HG02943 (cell line): ENCODE data around the gene SMTNL1.

Experiments used
- ATAC-seq: cut with Tn5 transposase; IDR thresholded peaks from one replicate; pipeline ENCODE4 v1.9.1; 2021; ENCODE audit warnings: mild to moderate bottlenecking, low read depth, moderate library complexity; ENCODE audit not compliant: unreplicated experiment

SMTNL1 gene

DNA sequence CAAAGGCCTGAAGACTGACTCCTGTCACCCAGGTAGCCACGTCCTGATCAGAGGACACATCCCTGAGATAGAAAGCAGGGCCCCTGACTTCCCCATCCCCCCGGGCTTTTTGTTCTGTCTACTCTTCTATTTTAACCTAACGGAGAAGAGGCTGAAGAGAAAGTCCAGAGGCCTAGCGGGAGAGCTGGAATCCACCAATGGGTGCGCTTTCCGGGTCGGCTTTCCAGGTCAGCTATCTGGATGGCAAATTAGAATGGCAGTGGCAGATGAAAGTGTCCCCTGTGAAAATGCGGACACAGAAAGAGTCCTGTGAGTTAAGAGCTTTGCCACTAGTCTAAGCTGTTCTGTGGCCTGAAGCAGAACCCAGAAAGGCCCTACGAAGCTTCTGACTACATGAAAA is 46.9 kb downstream of the SMTNL1 start:
- no peak for ATAC-seq

DNA sequence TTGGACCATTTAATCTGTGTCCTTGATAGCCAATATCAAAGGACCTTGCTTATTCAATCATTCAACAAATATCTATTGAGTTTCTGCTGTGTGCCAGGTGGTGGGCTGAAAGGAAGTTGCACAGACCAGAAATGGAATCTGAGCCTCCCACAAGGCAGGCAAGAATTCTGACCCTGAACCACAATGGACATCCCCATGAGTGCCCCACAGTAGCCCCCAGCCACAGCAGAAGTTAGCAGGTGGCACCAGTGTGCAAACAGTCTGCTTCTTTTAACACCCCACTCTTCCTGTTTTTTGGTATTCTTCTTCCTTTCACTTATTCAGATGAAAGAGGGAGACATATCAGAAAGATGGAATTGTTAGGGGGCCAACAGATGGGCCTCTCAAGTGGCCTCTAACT is 47.9 kb downstream of the SMTNL1 start:
- ATAC-seq = no peak

DNA sequence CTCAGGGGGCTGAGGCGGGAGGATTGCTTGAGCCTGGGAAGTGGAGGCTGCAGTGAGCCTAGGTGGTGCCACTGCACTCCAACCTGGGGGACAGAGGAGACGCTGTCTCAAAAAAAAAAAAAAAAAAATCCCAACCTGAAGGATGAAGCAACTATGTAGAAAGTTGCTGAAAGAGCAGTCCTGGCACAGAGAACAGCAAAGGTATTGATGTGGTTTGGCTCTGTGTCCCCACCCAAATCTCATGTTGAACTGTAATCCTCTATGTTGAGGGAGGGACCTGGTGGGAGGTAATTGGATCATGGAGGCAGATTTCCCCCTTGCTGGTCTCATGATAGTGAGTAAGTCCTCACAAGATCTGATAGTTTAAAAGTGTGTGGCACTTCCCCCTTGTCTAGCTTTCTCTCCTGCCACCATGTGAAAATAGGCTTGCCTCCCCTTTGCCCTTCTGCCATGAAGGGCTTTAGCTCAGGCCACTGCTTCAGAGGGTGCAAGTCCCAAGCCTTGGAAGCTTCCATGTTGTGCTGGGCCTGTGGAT is 49.4 kb downstream of the SMTNL1 start:
- no peak for ATAC-seq

DNA sequence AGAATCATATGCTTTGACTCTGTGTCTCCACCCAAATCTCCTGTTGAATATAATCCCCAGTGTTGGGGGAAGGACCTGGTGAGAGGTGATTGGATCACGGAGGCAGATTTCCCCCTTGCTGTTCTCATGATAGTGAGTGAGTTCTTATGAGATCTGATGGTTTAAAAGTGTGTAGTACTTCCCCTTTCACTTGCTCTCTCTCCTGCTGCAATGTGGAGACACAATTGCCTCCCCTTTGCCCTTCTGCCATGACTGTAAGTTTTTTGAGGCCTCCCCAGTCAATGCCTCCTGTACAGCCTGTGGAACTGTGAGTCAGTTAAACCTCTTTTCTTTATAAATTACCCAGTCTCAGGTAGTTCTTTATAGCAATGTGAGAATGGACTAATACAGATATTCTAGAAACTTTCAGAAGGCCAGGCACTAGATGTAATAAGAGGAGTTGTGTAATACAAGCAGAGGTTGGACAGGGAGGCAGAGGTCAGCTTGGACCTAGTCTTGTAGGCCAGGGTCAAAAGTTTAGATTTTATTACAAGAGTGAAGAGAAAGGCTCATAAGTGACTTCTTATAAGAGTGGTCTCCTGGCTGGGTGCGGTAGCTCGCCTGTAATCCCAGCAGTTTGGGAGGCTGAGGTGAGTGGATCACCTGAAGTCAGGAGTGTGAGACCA is 50.8 kb downstream of the SMTNL1 start:
- no peak for ATAC-seq

DNA sequence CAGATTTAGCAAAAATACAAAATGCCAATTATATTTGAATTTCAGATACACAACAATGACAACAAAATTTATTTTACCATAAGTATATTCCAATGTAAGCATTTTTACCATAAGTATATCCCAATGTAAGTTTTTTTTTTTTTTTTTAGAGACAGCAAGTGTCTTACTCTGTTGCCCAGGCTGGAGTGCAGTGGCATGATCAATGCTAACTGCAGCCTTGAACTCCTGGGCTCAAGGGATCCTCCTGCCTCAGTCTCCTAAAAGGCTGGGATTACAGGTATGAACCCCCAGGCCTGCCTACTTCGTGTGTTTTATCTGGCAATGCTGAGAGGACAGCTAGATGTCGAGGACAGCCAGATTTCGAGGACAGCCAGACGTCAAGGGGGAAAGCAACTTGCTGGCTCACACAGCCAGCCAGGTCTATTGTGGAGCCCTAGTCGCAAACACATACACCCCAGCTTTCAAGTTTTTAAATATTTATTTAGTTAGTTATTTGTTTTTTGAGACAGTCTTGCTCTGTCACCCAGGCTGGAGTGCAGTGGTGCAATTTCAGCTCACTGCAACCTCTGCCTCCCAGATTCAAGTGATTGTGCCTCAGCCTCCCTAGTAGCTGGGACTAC is 59.0 kb downstream of the SMTNL1 start:
- ATAC-seq = no peak

DNA sequence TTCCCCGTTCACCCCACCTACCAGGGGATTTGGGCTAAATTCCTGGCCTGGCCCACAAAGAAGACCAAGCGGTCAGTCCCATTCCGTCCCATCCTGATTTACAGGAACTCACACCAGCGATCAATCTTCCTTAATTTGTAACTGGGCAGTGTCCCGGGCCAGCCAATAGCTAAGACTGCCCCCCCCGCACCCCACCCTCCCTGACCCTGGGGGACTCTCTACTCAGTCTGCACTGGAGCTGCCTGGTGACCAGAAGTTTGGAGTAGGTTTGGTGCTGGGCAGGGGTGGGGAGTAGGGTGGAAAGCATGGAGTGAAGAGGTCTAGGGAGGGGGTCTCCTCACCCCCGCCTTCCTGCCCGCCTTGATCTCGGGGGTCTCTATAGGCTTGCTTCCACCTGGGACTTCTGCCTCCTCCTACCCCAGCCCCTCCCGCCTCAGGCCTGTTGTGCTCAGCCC is 60.1 kb downstream of the SMTNL1 start, which contains the start of gene SERPING1:
Gene SERPING1 (plus strand): TSS at position 225 of the 455 bp plus-strand sequence. CDS start 586 bp downstream, outside the sequence.
- no peak for ATAC-seq

DNA sequence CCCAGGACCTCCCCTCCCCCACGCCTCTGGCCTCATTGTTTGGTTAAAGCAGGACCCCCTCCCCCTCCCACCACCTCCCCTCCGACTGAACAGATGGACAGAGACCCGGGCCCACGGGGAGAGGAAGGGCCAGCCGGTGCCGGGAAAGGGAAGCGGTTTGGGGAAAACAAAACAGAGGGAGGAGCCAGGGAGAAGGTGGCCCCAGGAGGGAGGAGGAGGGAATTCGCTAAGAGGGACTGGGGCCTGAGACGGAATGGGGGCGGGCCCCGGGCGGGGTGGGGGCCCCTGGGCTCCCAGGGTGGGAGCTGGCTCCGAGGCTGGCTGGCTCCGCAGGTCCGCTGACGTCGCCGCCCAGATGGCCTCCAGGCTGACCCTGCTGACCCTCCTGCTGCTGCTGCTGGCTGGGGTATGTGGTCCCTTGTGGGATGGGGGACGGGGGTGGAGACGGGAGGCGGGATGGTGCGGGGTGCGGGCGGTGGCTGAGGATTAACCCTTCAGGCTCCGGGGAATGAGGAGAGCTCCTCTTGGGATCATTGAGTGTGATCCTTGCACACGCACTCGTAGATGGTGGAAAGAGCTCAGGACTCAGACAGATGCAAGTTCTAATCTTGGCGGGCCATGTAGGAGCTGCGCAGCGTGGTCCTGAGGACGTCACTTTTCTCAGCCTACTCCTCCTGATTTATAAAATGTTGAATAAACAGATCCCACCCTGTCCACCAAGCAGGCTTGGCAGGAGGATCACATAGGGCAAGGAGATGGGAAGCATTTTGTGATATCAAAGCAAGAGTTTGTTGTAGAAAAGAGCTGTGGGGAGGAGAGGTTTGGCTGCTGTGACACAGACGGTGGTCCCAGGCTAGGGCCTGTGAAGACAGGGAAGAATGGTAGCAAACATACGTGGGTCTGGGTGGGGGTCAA is 60.8 kb downstream of the SMTNL1 start:
- ATAC-seq = no peak

DNA sequence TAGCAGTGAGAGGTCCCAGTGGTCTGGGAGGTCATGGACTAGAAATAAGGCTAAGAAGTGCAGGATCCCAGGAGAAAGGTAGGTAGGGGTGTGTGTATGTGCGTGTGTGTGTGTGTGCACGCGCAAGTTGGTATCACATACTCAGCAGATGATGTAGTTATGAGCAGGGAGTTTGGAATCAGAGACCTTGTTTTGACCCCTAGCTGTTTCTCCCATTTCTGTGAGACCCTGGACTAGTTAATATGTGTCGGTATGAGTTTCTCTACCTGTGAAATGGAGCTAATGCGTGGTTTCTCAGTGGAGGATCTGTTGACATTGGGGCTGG is 61.4 kb downstream of the SMTNL1 start:
- ATAC-seq = no peak

DNA sequence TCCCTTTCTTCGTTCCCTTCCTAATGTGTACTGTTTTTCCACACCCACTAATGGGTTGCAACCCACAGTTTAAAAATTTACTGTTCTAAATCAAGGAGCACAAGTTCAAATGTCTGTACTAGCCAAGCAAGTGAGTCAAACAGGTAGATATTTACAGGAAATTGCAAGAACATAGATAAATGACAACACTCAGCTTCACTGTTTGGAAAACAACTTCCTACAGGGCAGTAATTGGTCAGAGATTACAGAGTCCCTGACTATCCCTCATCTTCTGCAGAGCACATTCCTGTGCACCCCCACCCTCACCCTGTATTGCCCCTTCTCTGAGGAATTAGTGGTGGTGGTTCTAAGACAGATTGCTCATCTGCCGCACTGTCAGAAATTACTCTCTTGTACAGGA is 62.0 kb downstream of the SMTNL1 start:
- no peak for ATAC-seq
